ENCODE data around the gene UCN2.
"Not testable (repeated sequence)": the region's sequence is repeated elsewhere in the genome, so short reads cannot be mapped to it uniquely, and the experiment has no call there.

UCN2 gene

GRCh38 chr3:48532977-48533337, 30.6 kb downstream of the UCN2 start:
- Mint-ChIP-seq H3K27me3 (ENCODE audit: low read depth) (no peaks in the 10 kb centered on the region), H3K4me1 (no peaks in the 10 kb centered on the region), H3K9me3 (no peaks in the 10 kb centered on the region), H3K36me3 (ENCODE audit: low read depth) (peaks cover 46% of the 10 kb centered on the region), H3K27ac (no peak overlapping the region), H3K4me3 (no peak overlapping the region)
- no peak for TF ChIP-seq CTCF (IDR thresholded peaks at IDR 0.05; ENCODE audit: unreplicated experiment in 3 of 3)

DNA sequence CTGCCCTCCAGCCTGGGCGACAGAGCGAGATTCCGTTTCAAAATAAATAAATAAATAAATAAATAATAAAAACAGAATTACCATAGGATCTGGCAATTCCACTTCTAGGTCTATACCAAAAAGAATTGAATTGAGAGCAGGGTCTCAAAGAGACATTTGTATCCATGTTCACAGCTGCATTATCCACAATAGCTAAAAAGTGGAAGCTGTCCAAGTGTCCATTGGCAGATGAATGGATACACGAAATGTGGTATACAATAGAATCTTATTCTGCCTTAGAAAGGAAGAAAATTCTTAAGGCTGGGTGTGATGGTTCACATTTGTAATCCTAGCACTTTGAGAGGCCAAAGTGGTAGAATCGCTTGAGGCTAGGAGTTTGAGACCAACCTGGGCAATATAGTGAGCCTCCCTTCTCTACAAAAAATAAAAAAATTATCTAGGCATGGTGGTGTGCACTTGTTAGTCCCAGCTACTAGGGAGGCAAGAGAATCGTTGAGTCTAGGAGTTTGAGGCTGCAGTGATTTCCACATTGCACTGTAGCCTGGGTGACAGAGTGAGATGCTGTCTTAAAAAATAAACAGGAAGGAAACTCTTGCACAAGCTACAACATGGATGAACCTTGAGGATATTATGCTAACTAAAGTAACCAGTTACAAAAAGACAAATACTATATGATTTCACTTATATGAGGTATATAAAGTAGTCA, 31.2 kb downstream of the UCN2 start:
- Mint-ChIP-seq H3K4me1 (no peaks in the 10 kb centered on the region), H3K36me3 (ENCODE audit: low read depth) (peaks cover 47% of the 10 kb centered on the region), H3K27me3 (ENCODE audit: low read depth) (no peaks in the 10 kb centered on the region), H3K27ac (no peak overlapping the region), H3K9me3 (no peaks in the 10 kb centered on the region), H3K4me3 (no peak overlapping the region)
- TF ChIP-seq CTCF (IDR thresholded peaks at IDR 0.05; ENCODE audit: unreplicated experiment in 3 of 3): no peak

GRCh38 chr3:48530701-48531100, 32.9 kb downstream of the UCN2 start:
- H3K27me3 Mint-ChIP-seq (ENCODE audit: low read depth); H3K9me3 Mint-ChIP-seq; H3K4me1 Mint-ChIP-seq; H3K27ac Mint-ChIP-seq; H3K4me3 Mint-ChIP-seq: not testable (repeated sequence)
- peaks cover 42% of the 10 kb centered on the region for H3K36me3 Mint-ChIP-seq (ENCODE audit: low read depth)

- Mint-ChIP-seq H3K27ac (no peak overlapping the region), H3K9me3 (no peaks in the 10 kb centered on the region), H3K4me1 (no peaks in the 10 kb centered on the region), H3K36me3 (ENCODE audit: low read depth) (peaks cover 33% of the 10 kb centered on the region), H3K4me3 (no peak overlapping the region), H3K27me3 (ENCODE audit: low read depth) (no peaks in the 10 kb centered on the region)
- TF ChIP-seq CTCF (IDR thresholded peaks at IDR 0.05; ENCODE audit: unreplicated experiment in 3 of 3): no peak
These were observed 34.8 kb downstream of the UCN2 start for GRCh38 chr3:48528754-48529153.

DNA sequence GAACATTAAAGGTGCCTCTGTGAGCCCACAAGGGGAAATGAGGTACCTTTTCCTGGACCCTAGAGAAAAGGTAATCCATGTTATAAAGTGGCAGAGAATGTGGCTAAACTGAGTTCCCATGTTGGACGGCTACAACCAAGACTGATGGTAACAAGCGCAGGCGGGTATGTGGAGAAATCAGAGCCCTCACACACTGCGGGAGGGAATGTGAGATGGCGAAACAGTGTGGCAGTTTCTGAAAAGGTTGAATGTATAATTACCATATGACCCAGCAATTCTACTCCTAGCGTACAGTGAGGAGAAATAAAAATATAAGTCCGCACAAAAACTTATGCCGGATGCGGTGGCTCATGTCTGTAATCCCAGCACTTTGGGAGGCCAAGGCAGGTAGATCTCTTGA, 35.5 kb downstream of the UCN2 start:
- Mint-ChIP-seq H3K4me3 (no peak overlapping the region), H3K27me3 (ENCODE audit: low read depth) (no peaks in the 10 kb centered on the region), H3K27ac (no peak overlapping the region), H3K36me3 (ENCODE audit: low read depth) (peaks cover 31% of the 10 kb centered on the region), H3K4me1 (no peaks in the 10 kb centered on the region), H3K9me3 (no peaks in the 10 kb centered on the region)
- TF ChIP-seq CTCF (IDR thresholded peaks at IDR 0.05; ENCODE audit: unreplicated experiment in 3 of 3): no peak

DNA sequence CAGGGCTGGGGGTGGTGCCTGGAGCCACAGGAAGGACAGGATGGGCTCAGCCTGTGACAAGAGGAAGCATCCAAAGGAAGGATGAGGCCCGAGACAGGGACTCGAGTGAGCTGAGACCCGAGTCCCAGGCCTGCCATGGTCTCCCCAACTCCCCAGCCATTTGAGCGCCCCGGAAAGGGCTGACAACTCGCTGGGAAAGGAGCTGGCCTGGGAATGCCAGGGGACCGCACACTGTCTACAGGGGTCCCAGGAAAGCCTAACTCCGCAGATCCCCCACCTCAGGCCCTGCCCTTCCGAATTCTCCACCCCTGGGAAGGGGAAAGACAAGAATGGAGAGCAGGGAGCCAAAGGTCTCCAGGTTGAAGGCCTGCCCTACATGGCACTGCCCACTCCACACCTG, 38.6 kb downstream of the UCN2 start:
- Mint-ChIP-seq H3K9me3 (no peaks in the 10 kb centered on the region), H3K4me3 (no peak overlapping the region), H3K36me3 (ENCODE audit: low read depth) (peaks cover 25% of the 10 kb centered on the region), H3K27ac (no peak overlapping the region), H3K4me1 (no peaks in the 10 kb centered on the region), H3K27me3 (ENCODE audit: low read depth) (no peaks in the 10 kb centered on the region)
- no peak for TF ChIP-seq CTCF (IDR thresholded peaks at IDR 0.05; ENCODE audit: unreplicated experiment in 3 of 3)
